ENCODE measurements around the gene SREK1IP1.

SREK1IP1 gene

DNA sequence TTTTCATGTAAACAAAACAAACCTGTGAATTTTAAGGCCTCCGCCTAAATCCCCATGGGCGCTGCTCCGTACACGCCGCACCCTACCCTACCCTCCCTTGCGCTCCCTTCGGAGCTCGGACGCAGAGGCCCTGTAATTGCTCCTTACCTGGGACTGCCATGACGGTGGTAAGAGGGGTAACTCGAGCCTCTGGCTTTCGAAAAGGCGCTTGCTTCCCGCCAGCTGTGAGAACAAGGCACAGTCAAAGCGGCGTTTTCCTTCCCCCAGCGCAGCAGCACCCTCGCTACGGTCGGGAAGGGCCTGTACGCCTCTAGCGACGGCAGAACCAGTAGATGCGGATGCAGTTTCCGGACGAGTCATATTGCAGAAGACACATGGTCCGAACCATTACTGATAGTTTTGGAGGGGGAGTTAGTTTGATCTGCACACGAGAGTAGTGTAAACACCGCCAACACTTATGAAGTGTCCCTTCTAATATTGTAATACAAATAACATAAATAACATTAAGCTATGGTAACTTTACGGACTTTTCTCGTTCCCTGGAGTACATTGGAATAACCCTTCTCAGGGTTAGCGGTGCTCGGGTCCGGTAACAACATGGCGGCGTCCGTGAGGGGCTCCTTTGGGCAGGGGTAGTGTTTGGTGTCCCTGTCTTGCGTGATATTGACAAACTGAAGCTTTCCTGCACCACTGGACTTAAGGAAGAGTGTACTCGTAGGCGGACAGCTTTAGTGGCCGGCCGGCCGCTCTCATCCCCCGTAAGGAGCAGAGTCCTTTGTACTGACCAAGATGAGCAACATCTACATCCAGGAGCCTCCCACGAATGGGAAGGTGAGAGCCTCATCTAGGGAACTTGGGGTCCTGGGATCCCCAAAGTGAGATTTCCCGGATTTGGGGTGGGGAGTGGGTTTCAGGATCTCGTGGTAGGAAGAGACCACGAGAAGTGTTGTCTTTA, at the start of gene SREK1IP1, which contains the start of gene CWC27:
SREK1IP1 (minus strand) TSS at position 334 of the 955 bp plus-strand sequence; CDS start at position 160, 174 bp downstream.
CWC27 (plus strand) TSS at position 573 of the 955 bp plus-strand sequence; CDS start at position 790, 217 bp downstream.
- DNase-seq = peak; percentile 92

DNA sequence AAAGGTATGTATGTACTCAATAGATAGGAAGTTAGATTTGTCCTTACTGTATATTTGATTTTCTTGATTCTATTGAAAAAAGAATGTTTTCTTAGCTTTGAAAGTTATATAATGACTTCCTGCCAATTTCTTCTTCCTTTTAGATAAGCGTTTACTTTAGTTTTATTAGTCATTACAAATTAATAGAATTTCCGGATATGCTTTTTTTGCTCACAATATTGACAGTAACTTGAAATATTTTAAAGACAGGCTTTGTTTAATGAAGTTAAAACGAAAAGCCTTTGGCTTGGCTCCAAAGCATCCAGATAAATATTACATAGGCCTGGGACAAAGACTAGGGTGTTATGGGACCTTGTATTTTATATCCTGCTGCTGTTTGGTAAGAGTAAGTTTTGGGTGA, 49.8 kb upstream of the SREK1IP1 start:
- no peak for DNase-seq

DNA sequence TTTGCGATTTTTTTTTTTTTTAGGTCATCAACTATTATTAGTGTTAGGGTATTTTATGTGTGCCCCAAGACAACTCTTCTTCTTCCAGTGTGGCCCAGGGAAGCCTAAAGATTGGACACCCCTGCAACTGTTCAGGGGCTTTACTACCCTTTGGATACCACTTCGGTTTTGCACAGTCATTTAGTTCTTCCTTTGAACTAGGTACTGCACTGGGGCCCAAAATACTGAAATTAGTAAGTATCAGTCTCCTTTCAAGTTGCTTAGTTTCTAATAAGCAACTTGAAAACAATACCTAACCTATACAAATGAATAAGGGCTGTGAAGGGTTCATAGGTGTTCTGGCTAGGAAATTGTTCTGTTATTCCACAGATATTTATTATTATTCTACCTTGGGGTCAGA, 45.6 kb upstream of the SREK1IP1 start:
- DNase-seq = no peak

DNA sequence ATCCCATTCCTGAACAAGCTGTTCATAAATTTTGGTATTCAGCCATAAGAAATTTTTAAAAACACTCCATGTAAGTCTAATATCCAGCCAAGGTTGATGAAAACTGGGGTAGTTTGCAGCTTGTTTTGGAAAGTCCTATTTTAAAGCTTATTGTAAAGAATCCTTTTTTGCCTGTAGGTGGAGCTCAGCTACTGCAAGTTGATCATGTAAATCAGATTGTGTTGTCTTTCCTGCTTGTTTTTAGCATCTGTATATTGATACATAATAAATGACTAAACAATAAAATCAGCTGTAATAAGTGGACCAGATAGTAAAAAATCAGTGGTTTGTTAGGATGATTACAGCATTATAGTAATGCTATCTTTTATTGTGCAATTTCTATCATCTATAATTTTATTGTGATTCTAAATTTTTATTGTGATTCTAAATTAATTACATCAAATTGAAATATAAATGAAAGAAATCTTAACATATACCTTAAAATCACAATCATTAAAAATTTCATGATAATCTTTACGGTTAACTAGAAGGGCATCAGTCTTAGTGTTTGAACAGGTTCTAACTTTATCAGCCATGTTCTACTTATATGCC, 42.7 kb upstream of the SREK1IP1 start:
- no peak for DNase-seq

DNA sequence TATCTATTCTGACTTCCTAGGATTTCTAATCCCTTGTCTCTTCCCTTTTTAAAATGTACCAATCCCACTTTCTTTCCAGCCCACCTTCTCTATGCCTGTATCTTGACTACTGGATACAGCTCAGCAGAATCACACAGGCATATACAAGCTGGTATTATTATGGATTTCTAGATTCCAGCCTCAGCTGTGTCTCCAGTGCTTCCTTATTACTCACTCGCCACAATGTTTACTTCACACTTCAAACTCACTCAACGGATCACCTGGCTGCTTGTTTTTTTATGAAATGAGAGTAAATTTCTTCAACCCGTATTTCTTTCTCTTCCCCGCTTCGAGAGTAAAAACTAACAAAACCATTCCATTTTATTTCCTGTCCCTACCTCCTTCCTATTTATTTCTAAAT, 39.0 kb upstream of the SREK1IP1 start:
- no peak for DNase-seq

DNA sequence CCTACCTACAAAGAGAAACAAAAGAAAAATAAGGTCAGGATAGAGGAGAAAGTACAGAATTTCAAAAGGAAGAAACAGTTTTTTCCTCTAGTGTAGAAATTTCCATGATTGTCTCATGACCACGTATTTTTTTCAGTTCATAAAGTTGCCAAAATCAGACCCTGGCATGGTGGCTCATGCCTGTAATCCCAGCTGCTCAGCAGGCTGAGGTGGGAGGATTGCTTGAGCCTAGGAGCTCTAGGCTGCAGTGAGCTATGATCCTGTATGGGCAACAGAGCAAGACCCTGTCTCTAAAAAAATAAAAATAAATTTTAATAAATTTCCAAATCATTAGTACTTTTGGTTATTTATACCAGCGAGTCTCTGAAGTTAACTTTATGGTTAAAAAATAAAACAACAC, 38.0 kb upstream of the SREK1IP1 start:
- DNase-seq = no peak

DNA sequence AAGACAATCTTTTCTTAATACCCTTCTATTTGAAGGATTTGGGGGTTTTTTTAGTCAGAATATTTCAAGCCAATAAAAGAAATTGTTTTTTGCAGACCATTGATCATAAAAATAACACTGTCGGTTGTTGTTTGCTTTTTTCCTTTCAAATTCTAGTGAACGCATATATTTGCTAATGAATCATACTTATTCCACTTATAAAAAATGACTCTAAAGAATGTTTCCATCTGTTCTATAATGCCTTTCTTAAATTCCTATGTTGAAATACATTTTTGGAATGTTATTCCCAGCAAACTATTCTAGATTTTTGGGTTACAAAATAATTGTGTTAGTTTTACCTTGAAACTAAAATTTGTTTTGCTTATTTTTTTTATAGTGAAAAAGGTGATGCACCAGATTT, 32.4 kb upstream of the SREK1IP1 start:
- DNase-seq = no peak

DNA sequence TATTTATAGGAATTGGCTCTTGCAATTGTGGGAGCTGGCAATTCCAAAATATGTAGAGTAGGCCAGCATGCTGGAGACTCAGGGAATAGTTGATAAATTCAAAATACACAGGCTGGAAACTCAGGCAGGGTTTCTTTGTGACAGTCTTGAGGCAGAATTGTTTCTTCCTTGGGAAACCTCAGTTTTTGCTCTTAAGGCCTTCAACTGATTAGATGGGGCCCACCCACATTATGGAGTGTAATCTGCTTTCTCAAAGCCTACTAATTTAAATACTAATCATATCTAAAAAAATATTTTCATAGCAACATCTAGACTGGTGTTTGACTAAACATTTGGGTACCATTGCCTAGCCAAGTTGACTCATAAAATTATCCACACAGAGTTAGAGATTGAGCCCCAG, 27.8 kb upstream of the SREK1IP1 start:
- no peak for DNase-seq

DNA sequence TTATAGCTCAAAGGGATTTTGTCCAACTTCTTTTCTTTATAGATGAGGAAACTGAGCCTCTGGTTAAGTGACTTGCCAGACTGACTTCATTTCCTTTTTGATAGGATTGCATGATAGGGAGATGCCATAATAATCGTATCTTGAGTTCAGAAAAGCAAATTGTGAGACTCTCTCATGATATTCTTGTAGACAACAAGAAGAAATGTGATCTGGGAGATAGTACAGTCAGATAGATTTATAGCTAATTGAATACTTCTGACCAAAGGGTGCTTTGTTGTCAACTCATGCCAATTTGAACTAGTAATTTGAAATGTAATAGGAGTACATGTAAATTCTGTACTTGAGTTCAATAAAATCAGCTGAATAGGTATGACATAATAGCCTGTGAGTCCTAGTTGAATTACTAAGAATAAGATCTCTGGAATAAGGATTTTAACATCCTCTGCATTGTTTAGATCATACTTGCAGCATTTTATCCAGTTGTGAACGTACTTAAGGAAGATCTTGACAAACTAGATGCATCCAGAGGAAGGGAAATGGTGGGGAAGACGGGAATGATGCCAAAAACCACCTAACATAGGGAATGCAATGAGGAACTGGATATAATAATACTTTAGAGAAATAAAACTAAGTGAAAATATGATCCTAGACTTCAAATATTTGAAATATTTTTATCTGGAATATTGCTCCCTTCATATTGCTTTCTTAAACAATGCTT, 25.7 kb upstream of the SREK1IP1 start:
- DNase-seq = no peak

DNA sequence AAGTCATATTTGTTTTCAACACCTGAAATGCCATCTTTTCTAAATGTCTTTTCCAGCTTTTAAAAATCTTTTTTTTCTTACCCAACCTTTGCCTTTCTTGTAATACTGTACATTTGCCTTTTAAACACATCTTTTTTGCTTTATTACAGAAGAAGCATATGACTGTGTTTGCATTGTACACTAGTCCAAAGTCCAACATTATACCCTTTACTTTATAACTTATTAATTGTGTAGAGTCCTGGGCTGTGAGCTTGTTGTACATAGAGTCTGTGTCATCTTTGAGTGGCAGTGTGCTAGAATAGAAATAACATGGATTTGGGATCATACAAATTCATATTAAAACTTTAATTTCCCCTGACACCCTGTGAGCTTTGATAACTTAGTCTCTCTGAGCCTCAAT, 24.0 kb upstream of the SREK1IP1 start:
- no peak for DNase-seq

DNA sequence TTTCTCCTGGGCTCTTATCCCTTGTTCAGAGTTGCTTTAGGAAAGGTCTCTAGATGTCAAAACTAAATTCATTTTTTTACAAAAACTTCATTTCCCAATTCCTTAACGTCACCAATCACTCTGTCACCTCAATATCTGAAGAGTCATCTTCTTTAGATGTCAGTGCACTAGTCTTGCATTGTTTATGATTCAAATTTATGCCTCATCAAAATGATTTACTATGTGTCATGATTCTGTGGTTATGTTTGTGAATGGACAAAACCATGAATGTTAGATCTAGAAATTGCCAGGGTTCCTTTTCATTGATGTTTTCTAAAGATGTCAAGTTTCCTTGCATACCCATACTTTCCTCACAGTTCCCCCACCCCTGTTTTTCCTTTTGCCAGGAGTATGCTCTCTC, 21.7 kb upstream of the SREK1IP1 start:
- DNase-seq = no peak

DNA sequence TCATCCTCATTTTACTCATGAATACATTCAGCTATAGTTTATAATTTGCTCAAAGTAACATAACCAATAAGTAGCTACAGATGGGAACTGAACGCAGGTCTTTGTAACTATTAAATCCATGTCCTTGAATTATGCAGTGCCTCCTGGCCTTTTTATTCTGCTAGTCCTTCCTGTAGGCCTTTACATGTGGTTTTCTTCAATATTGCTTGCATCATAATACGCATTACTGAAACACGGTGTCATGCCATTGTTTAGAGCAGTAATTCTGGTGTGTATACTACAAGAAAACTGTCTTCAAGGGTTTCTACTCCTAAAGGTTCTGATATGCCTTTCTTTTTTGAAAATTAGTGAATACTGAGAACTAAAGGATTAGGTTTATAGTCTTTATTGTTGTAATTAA, 21.0 kb upstream of the SREK1IP1 start:
- DNase-seq = no peak

DNA sequence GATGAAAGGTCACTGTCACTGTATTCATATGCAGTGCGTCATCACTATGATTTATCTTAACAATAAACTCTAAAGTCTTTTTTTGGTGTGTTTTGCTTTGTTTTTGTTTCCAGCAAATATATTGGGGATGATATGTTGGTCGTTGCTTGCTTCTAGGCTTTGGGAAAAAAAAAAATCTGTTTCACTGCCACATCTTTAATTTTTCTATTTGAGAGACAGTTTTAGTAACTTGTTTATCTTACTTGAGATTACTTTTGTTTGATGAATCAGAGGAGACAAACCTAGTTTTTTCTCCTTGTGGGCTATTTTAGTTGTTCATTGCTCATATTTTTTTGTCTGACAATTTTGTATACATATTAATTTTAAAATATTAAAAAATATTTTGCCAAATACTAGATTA, 19.7 kb upstream of the SREK1IP1 start:
- DNase-seq = no peak

DNA sequence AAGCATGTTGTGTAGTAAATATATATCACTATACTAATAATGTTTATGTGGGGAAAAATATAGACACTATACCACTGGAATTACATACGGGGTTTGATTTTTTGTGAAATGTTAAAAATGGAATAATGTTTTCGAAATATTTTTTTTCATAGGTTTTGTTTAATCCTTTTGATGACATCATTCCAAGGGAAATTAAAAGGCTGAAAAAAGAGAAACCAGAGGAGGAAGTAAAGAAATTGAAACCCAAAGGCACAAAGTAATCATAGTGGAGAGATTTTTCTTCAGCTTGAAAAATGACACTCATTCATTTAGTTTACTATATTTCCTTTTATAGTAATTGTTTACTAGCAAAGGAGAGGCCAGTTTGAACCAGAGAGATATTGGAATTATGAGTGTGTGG, 17.9 kb upstream of the SREK1IP1 start:
- DNase-seq = no peak

DNA sequence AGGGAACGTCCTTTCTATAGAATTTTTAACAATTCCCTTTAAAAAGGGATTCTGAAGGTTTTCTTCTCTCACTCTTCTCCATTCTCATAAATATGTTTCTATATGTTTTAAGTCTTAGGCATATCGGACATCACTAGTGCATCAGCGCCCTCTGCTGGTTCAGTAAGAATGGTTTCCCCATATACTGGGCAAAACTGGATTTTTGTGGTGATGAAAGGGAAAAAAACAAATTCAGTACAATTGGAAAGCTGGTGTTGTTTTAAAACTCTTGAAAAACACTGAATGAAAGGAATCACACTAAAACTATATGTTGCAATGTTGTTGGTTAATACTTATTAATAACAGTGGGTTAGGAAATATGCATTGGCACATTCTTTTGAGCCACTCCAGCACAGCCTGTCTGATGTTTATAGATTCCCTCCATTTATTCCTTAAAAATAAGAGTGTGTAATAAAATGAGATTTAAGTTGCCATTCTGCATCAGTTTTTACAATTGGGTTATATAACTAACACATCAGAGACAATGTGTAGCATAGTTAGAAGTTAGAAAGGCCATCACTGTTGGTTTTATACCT, 16.0 kb upstream of the SREK1IP1 start:
- peak; percentile 82 for DNase-seq

DNA sequence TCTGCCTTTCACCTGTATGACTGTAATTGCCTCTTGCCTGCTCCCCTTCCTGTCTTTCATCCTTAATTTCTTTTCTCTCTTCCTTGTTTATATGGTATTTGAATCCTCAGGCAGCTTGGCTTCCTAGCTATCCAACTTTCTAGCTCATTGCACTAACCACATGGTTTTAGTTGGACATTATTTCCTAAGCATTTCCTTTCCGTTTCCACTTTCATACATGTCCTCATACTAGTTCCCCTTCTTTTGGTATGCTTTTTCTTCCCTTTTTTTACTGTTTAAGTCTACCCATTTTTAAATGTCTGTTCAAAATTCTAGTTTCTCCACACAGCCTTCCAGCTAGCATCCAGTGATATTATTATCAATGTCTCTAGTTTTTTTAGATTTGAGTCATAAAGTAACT, 6.8 kb upstream of the SREK1IP1 start:
- DNase-seq = no peak

DNA sequence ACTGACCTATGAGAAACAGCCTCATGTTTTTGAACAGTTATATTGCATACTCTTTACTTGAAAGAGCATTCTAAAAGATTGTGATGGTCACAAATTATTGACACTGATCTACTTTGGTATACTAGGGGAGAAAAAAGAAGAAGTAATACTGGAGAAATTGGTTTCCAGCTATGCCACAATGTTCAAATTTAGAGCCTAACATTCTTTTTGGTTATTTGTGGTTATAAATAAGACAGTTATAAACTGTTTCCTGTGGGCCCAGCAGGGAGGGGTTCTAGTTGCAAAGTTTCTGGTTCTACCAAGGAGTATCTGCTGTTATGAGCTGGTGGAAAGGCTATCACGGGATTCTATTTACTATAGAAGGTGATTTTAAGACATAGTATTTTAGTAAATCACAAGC, 5.0 kb upstream of the SREK1IP1 start:
- DNase-seq = no peak

DNA sequence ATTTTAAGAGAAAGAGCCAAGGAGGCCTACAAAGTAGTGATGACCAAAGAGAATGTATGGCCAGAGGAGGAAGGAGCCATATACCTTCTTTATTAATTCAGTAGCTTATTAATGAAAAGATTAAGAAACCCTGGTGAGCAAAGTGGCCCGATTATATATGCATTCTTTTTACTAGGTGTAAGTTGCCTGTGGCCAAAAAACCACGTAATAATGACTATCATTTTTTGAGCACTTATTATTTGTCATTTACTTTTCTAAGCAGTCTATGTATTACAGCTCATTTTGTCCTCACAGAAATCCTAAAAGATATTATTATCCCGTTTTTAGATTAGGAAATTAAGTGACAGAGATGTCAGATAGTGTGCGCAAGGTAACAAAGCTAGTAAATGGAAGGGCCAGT, 3.2 kb upstream of the SREK1IP1 start:
- DNase-seq = no peak

DNA sequence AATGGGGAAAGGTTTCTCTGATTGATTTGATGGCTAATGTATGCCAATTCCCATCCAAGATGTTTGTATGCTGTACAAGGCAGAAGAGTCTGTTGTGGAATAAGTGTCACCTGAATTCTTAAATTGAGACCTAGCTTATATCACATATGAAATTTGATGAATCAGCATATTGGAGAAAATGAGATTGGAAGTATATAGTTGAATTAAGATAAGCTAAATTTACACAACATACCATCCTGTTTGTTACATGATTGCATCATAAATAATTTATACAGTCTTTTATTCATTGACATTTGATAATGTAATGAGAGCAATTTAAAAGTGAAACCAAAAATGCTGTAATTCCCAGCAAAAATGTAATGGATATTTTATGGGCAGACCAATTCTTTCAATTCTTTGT, 1.4 kb upstream of the SREK1IP1 start:
- DNase-seq = no peak

DNA sequence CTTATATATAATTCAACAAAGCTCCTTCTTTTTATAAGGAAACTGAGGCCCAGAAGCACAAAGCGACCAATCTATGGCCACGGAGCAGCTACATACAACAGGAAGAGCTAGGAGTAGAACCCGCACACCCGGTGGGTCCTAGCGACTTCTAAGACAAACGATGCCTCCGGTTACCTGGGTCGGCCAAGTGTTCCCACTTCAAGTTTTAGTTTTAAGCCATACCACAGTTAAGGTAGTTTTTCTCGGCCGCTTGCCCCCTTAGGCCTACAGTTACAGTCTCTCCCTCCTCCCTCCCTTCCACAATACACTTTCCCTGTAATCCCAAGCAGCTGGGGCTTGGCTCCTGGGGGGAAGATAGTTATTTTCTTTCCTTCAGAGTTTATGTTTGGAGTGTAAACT, 533 bp downstream of the SREK1IP1 start:
- no peak for DNase-seq

DNA sequence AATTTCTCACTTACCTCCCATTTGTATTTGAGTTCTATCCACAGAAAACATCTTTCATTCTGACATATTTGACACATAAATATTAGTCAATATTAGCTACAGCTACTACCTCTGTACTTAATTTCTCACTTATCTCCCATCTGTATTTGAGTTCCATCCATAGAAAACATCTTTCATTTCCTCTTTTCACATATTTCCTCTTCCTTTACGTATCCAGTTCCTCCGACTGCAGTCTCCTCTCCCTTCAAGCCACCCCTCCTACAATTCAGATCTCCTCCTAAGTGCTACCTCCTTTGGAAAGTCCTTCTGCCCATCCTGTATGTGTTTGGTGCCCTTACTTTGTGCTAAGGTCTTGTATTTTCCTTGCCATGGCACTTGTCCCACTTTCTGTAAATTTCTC, 1.6 kb downstream of the SREK1IP1 start:
- no peak for DNase-seq

DNA sequence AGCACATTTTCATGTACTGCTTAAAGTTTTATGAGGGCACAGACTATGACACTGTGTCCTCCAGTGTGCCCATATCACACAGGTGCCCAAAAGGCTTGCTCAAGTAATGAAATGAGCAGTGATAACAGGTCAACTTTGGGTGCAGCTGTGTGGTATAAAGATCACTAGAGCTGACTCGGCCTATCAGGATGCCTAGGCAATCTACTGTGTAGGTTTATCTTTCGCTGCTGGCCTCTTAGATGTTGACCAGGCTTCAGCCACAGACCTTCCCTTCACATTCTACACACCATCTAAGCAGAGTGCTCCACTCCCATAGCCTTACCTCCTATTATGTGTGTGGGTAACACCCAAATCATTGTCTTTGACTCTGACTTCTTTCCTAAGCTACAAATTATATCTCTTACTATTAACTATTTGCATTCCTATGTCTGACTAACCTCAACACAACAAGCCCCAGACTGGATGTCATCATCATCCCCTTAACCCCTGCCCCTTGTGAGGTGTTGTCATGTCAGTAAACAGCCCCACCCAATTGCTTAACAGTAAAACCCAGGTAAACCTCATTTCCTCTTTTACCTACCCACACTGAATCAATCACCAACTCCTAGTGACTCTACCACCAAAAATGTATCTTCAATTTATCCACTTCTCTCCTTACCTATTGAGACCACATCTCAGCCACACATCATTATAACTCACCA, 2.5 kb downstream of the SREK1IP1 start:
- no peak for DNase-seq

Measured in femur (tissue), 1 donor.